ENCODE data around the gene SCN8A. TPM values are rescaled to one million over a fixed set of nuclear protein-coding genes. Genes with fewer than 3 reads are reported as not detected.
"Not testable (repeated sequence)": the region's sequence is repeated elsewhere in the genome, so short reads cannot be mapped to it uniquely, and the experiment has no call there.

The SCN8A gene
- 2.0 and 7.1 TPM in 2 replicates for total RNA-seq

DNA sequence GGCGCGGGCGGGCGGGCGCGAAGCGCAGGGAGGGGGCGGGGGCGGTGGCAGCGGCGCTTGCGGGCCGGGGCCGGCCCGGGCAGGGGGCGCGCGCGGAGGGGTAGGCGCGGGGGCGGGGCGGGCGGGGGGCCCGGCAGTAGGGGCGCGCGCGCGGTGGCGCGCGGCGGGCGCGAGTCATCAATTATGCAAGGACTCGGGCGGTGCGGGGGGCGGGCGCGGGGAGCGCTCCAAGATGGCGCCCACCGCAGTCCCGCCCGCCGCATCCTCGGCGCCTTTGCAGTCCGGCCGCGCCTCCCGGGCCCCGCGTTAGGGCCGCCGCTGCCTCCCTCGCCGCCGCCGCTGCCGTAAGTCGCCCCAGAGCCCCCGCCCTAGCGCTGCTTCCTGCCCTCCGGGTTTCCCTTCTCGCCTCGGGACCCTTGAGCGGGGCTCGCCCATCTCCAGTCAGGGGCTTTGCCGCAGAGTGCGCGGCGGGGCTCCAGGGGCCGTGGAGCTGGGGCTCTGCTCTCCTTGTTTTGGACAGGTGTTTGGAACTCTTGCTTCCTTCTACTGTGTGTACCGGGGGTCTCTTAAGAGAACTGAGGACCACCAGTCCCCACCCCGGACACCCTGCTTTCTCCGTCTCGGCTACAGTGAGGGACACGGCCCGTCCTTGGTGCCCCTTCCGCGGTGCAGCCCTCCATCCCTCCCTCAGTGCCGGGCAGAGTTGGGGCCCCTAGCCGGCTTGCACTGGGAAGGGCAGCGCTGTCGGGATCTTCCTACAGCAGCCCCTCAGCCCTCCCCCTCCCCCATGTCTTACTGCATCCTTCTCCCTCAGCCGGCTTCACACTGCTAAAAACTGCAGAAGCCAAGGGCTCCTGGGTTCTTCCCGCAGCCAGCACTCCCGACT, at the start of gene SCN8A:
Gene SCN8A, plus strand, starts transcription at position 218 of the 886 bp plus-strand sequence. CDS start 71,585 bp downstream, outside the sequence.
- no peak for DNase-seq (ENCODE audit: extremely low read depth, low read depth, low spot score)

DNA sequence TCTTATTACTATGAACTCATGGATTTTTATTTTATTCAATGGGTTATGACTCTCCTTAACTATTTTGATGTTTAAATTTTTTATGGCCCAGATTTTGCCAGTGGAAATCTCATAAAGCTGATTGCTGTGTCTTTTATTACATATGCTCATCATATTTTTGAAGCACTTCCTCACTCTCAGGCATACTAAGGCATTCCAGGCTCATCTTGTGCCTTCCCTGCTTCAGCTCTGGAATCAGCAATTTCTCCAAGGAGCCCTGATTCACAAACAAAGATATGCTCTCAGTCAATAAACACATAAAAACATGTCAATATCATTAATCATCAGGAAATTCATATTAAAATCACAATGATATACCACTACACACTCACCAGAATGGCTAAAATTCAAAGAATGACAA, 44.9 kb upstream of the SCN8A start:
- no peak for DNase-seq (ENCODE audit: extremely low read depth, low read depth, low spot score)

DNA sequence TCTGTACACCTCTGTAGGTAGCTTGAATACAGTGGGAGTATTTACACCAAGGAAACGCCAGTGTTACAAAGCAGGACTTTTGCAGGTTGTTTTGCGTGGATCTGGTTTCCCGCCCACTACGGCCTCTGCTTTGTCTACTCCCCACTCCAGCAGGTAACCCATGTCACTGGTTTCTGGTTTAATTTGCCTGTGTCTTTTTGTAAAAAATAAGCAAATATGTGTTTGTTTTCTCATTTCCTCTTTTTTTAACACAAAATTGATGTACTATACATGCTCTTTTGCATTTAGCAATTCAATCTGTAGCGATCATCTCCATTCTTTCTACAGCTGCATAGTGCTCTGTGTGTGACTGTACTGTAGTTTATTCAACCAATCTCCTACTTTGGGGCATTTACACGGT, 43.4 kb upstream of the SCN8A start:
- no peak for DNase-seq (ENCODE audit: extremely low read depth, low read depth, low spot score)

DNA sequence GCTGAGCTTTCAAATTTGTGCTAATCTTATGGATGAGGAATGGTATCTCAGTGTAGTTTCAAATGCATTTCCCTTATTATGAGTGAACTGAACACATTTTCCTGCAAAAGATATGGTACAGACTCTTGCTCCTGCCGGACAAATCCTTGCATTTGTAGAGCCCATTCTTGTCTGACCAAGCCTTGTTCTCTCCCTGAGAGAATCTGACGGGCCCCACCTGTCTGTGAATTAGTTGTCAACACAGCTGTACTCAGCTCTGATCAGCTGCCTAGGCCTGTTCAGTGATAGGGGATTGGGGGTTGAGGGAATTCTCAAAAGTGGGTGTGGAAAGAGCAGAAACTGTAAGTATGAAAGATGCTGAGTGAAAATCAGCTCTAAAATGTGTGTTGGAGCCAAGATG, 42.8 kb upstream of the SCN8A start:
- DNase-seq (ENCODE audit: extremely low read depth, low read depth, low spot score), result no peak

- no peak for DNase-seq (ENCODE audit: extremely low read depth, low read depth, low spot score)
Measured at GRCh38 chr12:51549637-51550036, 41.4 kb upstream of the SCN8A start.

GRCh38 chr12:51568271-51569032, 22.6 kb upstream of the SCN8A start:
- DNase-seq (ENCODE audit: extremely low read depth, low read depth, low spot score), result not testable (repeated sequence)

DNA sequence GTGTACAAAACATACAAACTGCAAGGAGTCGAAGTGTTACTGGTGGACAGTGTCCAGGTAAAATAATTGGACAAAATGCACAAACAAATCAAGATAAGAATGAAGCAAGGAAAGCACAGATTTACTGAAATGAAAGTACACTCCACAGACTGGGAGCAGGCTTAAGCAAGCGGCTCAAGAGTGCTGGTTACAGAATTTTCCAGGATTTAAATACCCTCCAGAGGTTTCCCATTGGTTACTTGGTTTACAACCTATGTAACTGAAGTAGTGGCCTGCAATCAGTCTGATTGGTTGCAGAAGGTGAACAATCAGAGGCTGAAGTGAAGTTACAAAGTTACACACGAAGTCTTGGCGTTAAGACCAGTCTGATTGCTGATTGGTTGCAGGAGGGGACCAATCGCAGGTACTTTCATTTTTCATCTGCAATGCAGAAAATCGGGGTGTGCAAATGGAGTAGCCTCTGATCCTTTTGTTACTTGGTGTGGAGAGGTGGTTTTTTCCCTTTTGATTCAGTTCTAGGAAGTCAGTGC, 11.6 kb upstream of the SCN8A start:
- no peak for DNase-seq (ENCODE audit: extremely low read depth, low read depth, low spot score)

DNA sequence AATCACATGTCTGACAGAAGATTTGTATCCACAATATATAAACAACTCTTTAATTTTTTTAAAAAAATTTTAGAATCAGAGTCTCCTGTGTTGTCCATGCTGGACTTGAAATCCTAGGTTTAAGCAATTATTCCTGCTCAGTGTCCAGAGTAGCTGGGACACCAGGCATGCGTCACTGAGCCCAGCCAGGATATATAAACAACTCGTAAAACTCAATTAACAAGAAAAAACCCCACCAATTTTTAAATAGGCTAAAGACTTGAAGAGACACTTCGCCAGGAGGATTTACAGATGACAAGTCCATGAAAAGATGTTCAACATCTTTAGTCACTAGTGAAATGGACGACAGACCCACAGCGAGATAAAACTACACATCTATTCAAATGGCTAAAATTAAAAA, 2.0 kb upstream of the SCN8A start:
- DNase-seq (ENCODE audit: extremely low read depth, low read depth, low spot score), result no peak

DNA sequence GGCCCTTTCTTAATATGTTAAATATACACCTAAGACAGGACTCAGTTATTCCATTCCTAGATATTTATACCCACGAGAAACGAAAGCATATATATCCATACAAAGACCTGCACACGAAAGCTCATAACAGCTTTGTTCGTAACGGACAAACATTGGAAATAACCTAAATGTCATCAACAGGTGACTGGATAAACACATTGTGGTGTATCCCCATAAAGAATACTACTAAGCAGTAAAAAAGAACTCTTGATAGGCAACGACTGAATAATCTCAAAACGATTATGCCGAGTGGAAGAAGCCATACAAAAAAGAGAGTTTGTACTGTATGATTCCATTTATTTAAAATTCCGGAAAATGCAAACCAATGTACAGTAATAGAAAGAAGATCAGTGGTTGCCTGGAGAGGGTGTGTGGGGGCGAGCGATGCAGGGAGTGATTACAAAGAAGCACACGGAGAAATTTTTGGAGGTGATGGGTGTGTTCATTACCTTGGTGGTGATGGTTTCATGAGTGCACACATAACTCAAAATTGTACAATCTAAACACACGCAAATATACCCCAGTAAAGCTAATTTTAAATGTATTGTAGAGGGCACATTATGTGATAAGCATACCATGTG, 1.4 kb upstream of the SCN8A start:
- no peak for DNase-seq (ENCODE audit: extremely low read depth, low read depth, low spot score)

DNA sequence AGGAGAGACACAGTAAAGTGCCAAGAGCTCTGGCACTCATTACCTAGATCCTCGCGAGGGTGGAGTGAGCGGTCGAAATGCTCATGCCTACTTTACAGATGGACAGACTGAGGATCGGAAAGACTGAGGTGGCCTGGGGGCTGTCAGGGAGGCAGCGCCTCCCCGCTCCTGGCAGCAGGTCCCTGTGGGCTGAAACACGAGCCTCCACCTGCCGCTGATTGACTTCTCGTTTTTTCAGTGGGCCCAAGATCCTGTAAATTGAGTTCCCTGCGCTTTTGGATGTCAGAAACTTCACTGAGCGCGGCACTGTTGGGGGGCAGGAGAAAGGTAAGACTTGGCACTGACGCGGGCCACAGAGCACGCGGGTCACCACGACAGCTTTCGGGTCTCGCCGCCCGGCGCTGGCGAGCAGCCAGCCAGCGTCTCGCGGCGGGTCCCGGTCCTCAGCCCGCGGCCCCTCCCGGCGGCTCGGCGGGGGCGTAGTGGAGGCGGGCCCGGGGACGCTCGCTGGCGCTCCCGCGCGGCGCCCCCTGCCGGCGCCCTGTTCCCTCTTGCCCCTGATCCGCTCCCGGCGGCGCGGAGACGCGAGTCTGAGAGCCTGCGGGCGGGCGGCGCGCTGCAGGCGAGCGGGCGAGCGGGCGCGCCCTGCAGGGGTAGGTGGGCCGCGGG, 552 bp upstream of the SCN8A start:
- no peak for DNase-seq (ENCODE audit: extremely low read depth, low read depth, low spot score)

DNA sequence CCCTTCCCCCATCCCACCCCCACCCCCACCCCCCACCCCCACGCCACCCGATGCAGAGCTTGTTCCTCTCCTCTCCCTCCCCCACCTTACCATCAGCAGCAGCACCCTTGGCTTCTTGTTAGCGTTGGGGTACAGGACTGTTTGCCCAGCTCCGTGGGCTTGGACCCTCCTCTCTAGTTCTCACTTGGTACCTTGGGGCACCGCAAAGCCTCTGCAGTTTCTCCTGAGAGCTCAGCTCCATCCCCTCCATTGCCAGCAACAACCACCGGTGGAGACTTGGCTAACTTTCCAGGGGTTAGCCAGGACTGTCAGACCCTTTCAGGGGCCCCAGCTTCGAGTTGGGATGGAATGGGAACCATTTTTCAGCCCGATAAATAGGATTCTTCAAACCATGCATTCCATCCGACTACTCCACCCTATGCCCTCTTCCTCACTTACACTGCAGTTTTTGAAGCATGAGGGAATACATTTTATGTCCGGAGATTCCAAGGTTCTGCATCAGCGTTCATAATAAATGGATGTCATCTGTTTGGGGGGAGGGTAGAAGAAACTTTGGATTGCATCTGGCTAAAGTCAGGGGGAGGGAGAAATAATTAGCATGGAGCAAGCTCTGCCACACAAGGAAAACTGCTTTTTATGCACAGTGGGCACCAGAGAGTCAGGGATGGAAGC, 1.1 kb downstream of the SCN8A start:
- DNase-seq (ENCODE audit: extremely low read depth, low read depth, low spot score), result no peak

DNA sequence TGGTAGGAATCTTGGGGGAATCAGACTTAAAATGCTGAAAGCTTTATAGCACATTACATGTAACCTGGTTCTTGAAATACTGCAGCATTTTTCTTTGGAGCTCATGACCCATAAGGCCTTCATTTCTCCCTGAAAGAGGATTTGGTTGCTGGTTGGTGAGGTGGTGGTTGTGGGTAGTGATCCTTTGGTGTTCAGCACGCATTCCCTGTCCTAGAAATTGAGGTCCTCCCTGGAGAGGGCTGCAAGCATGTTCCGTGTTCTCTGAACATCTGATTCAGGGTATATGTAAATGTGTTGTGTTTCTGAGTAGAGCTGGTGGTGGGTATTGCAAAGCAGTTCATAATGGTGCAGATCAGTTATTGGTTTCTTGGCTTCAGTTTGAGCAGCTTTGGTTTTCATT, 2.0 kb downstream of the SCN8A start:
- no peak for DNase-seq (ENCODE audit: extremely low read depth, low read depth, low spot score)

DNA sequence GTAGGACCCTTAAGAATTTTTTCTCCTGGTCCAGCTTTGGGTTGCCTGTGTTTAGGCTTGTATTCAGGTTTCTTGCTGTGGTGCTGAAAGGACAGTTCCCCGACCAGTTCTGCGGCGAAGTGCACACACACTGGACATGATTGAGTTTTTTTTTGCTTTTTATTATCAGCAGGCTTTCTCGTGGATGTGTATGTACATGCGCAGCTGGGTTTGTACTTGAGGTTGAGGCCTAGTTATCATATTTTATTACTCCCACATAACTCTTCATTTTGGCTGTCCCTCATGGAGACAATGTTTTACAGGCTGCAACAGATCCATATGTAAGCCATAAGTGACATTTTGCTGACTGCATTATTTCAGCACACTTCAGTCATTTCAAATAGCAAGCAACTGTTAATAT, 2.5 kb downstream of the SCN8A start:
- DNase-seq (ENCODE audit: extremely low read depth, low read depth, low spot score), result peak; percentile 23

- no peak for DNase-seq (ENCODE audit: extremely low read depth, low read depth, low spot score)
Measured at GRCh38 chr12:51598156-51598555, 7.1 kb downstream of the SCN8A start.

- DNase-seq (ENCODE audit: extremely low read depth, low read depth, low spot score), result no peak
Measured at GRCh38 chr12:51600721-51601120, 9.7 kb downstream of the SCN8A start.

- no peak for DNase-seq (ENCODE audit: extremely low read depth, low read depth, low spot score)
Measured at GRCh38 chr12:51601241-51601640, 10.2 kb downstream of the SCN8A start.

GRCh38 chr12:51605896-51606295, 14.9 kb downstream of the SCN8A start:
- DNase-seq (ENCODE audit: extremely low read depth, low read depth, low spot score), result not testable (repeated sequence)

DNA sequence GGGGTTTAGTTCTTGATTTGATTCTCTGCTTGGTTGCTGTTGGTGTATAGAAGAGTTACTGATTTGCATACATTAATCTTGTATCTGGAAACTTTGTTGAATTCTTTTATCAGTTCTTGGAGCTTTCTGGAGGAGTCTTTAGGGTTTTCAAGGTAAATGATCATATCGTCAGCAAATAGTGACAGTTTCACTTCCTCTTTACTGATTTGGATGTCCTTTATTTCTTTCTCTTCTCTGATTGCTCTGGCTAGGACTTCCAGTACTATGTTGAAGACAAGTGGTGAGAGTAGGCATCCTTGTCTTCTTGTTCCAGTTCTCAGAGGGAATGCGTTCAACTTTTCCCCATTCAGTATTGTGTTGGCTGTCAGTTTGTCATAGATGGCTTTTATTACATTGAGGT, 16.2 kb downstream of the SCN8A start:
- DNase-seq (ENCODE audit: extremely low read depth, low read depth, low spot score), result not testable (repeated sequence)

DNA sequence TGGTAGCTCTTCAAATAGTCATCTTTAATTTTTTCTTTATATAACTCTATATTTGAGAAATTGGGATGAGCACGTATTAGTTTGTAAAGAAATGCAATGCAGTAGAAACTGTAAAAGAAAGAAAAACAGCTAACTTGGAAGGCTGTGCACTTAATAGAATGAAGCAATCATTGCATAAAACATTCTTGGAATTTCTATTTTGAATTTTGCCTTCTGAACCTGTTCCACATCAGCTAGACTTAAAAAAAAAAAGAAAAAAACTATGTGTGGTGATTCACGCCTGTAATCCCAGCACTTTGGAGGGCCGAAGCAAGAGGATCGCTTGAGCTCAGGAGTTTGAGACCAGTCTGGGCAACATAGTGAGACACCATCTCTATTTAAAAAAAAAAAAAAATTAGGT, 29.4 kb downstream of the SCN8A start:
- DNase-seq (ENCODE audit: extremely low read depth, low read depth, low spot score), result no peak
